Stimulated activated CD8-positive, alpha-beta memory T cell treated with anti-CD3 and anti-CD28 coated beads, Interleukin-12 subunit alpha, Interleukin-12 subunit beta, amount 100 ng/mL, for 24 hours (primary cell): Measurements from ENCODE around the gene ZNF727.
"Not testable (repeated sequence)": the region's sequence is repeated elsewhere in the genome, so short reads cannot be mapped to it uniquely, and the experiment has no call there.

Experiments
- DNase-seq: peaks from one replicate; pipeline ENCODE4 v3.0.0-alpha.2; 2020; ENCODE audit errors: extremely low read depth

The ZNF727 gene

DNA sequence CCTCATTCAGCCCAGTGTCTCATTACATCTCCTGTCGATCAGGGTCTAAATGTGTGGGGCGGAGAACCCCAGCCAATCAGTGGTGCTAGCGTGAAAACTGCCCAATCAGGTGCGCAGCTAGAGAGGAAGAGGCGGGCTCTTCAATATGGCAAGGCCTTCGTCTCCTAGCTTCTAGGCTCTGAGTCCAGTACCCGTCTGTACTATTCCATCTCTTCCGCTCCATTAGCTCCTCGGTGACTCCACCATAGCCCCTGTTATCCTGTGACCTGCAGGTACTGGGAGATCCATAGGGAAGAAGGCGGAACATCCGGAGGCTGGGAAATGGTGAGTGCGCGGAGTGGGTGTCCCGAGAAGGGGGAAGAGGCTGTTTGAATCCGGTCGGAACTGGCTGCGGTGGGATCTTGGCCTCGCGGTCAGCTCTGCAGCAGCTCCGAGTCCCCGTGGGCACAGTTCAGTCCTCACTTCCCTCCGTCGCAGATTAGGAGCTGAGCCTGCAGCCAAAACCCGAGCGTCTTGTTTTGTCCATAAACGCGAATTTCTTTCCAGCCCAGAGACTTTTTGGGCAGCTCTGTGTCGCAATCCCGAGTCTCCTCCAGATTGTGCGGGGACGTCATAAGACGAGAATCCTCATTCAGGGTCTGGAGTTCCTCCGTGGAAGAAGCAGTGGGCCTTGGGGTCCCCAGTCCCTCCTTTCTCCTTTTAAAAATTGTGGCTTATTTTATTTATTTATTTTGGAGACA lies at the start of gene ZNF727:
ZNF727 (plus strand) TSS at position 134 of the 740 bp plus-strand sequence; CDS start at position 322, 188 bp downstream.
- DNase-seq = no peak

DNA sequence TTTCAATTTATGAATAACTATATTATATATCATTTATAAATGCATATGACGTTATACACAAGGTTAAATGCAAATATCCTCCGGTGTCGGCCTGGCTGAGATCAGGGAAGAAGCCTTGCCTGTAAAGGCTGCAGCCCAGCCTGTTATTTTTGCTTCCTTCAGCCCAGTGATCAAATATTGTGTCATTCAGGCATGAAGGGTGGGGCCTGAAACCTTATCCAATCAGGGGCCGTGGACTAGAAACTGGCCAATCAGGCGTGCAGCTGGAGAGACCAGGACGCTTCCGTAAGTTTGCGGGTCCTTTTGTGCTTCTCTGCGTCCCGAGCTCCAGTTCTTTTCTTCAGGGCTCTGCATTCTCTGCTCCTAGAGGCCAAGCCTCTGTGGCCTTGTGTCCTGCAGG lies 46.7 kb upstream of the ZNF727 start, which contains the start of gene ZNF722:
ZNF722 (plus strand) TSS at position 301 of the 400 bp plus-strand sequence. CDS start 113 bp downstream, outside the sequence.
- DNase-seq = no peak

DNA sequence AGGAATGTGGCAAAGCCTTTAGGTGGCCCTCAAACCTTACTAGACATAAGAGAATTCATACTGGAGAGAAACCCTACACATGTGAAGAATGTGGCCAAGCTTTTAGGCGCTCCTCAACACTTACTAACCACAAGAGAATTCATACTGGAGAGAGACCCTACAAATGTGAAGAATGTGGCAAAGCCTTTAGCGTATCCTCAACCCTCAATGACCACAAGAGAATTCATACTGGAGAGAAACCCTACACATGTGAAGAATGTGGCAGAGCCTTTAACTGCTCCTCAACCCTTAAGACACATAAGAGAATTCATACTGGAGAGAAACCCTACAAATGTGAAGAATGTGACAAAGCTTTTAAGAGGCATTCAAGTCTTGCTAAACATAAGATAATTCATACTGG lies 29.7 kb upstream of the ZNF727 start:
- not testable (repeated sequence) for DNase-seq

DNA sequence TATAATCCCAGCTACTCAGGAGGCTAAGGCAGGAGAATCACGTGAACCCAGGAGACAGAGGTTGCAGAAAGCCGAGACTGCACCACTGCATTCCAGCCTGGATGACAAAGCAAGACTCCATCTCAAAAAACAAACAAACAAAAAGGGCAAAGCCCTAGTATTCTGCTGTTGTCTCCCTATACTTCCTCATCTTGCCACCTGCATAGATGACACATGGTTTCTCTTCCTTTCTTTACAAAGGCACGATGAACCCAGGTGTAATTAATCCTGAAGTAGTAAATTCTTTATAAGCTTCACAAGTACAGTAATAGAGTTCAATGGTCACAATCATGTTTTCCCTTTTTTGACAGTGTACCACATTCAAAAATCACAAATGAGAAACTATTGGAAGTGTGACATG lies 9.8 kb upstream of the ZNF727 start:
- no peak for DNase-seq

DNA sequence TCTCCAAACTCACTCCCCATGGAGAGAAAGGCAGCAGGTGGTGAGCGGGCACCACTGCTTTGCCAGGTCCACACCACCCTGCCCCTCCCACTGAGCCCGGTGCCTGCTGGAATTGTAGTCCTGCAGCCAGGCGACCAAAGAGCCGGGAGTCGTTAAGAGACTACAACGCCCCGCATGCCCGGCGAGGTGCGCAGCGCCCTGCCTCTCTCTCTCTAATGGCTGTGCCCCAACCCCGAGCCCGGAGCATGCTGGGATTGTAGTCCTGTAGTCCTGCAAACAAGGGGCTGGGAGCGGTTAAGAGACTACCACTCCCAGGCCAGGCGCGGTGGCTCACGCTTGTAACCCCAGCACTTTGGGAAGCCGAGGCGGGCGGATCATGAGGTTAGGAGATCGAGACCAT lies 8.1 kb upstream of the ZNF727 start:
- no peak for DNase-seq

DNA sequence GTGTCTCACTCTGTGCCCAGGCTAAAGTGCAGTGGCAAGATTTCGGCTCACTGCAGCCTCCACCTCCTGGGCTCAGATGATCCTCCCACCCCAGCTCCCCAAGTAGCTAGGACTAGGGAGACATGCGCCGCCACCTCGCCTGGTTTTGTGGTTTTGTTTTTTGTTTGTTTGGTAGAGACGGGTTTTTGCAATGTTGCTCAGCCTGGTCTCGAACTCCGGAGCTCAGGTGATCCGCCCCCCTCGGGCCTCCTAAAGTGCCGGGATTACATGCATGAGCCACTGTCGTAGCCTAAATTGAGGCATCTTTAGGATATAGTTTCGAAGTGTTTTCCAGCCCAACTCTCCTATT lies 781 bp downstream of the ZNF727 start:
- no peak for DNase-seq

DNA sequence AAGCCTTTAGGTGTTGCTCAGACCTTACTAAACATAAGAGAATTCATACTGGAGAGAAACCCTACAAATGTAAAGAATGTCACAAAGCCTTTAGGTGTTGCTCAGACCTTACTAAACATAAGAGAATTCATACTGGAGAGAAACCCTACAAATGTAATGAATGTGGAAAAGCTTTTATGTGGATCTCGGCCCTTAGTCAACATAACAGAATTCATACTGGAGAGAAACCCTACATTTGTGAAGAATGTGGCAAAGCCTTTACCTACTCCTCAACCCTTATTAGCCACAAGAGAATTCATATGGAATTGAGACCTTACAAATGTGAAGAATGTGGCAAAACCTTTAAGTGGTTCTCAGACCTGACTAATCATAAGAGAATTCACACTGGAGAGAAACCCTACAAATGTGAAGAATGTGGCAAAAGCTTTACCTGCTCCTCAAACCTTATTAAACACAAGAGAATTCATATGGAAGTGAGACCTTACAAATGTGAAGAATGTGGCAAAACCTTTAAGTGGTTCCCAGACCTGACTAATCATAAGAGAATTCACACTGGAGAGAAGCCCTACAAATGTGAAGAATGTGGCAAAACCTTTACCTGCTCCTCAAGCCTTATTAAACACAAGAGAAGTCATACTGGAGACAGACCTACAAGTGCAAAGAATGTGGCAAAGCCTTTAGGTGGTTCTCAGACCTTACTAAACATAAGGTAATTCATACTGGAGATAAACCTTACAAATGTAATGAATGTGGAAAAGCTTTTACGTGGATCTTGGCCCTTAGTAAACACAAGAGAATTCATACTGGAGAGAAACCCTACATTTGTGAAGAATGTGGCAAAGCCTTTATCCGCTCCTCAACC lies 32.8 kb downstream of the ZNF727 start:
- not testable (repeated sequence) for DNase-seq

DNA sequence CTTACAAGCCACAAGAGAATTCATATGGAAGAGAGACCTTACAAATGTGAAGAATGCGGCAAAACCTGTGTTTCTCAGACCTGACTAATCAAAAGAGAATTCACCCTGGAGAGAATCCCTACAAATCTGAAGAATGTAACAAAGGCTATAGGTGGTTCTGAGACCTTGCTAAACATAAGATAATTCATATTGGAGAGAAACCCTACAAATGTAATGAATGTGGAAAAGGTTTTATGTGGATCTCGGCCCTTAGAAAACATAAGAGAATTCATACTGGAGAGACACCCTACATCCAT lies 33.4 kb downstream of the ZNF727 start:
- DNase-seq = no peak

DNA sequence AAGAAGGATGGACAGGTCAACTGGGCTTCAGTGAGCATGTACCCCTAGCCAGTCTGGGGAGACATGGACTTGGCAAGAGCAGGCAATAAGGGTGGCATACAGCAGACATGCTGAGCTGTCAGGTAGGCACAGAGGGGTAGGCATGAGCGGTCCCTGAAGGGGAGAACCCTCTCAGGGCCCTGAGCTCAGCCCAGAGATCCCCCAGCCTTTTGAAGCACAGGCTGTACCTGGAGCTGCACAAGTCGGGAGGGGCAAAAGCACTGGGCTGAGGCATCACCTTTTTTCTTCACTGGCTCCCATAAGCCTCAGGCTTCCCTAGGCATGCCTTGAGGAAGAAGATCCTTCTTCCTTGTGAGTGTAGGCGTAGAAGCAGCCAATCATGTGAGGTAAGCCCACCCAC lies 42.3 kb downstream of the ZNF727 start:
- DNase-seq = no peak

DNA sequence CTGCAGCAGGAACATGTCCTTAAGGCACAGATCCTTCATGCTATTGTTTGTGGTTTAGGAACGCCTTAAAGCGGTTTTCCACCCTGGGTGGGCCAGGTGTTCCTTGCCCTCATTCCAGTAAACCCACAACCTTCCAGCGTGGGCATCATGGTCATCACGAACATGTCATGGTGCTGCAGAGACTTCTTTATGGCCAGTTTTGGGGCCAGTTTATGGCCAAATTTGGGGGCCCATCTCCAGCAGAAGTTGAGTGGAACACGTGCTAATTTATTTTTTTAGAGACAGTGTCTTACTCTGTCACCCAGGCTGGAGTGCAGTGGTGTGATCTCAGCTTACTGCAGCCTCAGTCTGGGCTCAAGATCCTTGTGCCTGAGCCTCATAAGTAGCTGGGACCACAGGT lies 43.6 kb downstream of the ZNF727 start:
- not testable (repeated sequence) for DNase-seq
